Parathyroid adenoma (tissue), 2 donors: Measurements from ENCODE around the gene CLSTN2.

Experiments used
- H2AFZ ChIP-seq: fragments of 300-600 bp; sonication (generic); one replicate; pipeline ENCODE4 v1.7.0; 2017; ENCODE audit warnings: antibody characterized with exemption, mild to moderate bottlenecking
- H3K27ac ChIP-seq: fragments of 300-600 bp; sonication (generic); one replicate; pipeline ENCODE4 v1.7.0; 2017
- H3K27me3 ChIP-seq: fragments of 300-600 bp; sonication (generic); one replicate; pipeline ENCODE4 v1.7.0; 2017; ENCODE audit warnings: low read length; ENCODE audit not compliant: control insufficient read depth, insufficient read depth
- H3K36me3 ChIP-seq: fragments of 300-600 bp; sonication (generic); one replicate; pipeline ENCODE4 v1.7.0; 2017; ENCODE audit warnings: low read length; ENCODE audit not compliant: control insufficient read depth, insufficient read depth
- H3K4me1 ChIP-seq: fragments of 300-600 bp; sonication (generic); one replicate; pipeline ENCODE4 v1.7.0; 2017; ENCODE audit warnings: control low read depth
- H3K4me2 ChIP-seq: fragments of 300-600 bp; sonication (generic); one replicate; pipeline ENCODE4 v1.7.0; 2017; ENCODE audit warnings: low read length
- H3K4me3 ChIP-seq: fragments of 300-600 bp; sonication (generic); one replicate; pipeline ENCODE4 v1.7.0; 2017; ENCODE audit warnings: low read depth, low read length
- H3K79me2 ChIP-seq: fragments of 300-600 bp; sonication (generic); one replicate; pipeline ENCODE4 v1.7.0; 2017; ENCODE audit warnings: control low read depth
- H3K9ac ChIP-seq: fragments of 300-600 bp; sonication (generic); one replicate; pipeline ENCODE4 v1.7.0; 2017; ENCODE audit warnings: mild to moderate bottlenecking
- H3K9me3 ChIP-seq: fragments of 300-600 bp; sonication (generic); one replicate; pipeline ENCODE4 v1.7.0; 2017; ENCODE audit warnings: low read length; ENCODE audit not compliant: control insufficient read depth
- TF ChIP-seq, protein P1 (sequence below): fragments of 300-600 bp; sonication (generic); IDR thresholded peaks from one replicate; pipeline ENCODE4 v1.7.0; 2017; ENCODE audit warnings: antibody characterized with exemption, mild to moderate bottlenecking
- donor health status: primary hyperparathyroidism.

Gene CLSTN2

GRCh38 chr3:140467104-140467577 lies 532.2 kb downstream of the CLSTN2 start:
- TF ChIP-seq, protein P1, sequence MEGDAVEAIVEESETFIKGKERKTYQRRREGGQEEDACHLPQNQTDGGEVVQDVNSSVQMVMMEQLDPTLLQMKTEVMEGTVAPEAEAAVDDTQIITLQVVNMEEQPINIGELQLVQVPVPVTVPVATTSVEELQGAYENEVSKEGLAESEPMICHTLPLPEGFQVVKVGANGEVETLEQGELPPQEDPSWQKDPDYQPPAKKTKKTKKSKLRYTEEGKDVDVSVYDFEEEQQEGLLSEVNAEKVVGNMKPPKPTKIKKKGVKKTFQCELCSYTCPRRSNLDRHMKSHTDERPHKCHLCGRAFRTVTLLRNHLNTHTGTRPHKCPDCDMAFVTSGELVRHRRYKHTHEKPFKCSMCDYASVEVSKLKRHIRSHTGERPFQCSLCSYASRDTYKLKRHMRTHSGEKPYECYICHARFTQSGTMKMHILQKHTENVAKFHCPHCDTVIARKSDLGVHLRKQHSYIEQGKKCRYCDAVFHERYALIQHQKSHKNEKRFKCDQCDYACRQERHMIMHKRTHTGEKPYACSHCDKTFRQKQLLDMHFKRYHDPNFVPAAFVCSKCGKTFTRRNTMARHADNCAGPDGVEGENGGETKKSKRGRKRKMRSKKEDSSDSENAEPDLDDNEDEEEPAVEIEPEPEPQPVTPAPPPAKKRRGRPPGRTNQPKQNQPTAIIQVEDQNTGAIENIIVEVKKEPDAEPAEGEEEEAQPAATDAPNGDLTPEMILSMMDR = no peak
- Histone ChIP-seq H3K36me3 (no peaks in the 10 kb centered on the region), H3K27me3 (no peaks in the 10 kb centered on the region), H3K4me1 (no peaks in the 10 kb centered on the region), H3K4me2 (no peak overlapping the region), H3K79me2 (no peaks in the 10 kb centered on the region), H3K9me3 (no peaks in the 10 kb centered on the region), H3K27ac (no peak overlapping the region), H2AFZ (no peak overlapping the region), H3K9ac (no peak overlapping the region), H3K4me3 (no peak overlapping the region)

GRCh38 chr3:140467796-140468315 lies 532.9 kb downstream of the CLSTN2 start:
- H3K27me3 ChIP-seq = no peaks in the 10 kb centered on the region
- H3K27ac ChIP-seq = no peak overlapping the region
- TF ChIP-seq, protein P1 = no peak
- no peaks in the 10 kb centered on the region for H3K36me3 ChIP-seq
- no peak overlapping the region for H2AFZ ChIP-seq
- no peaks in the 10 kb centered on the region for H3K4me1 ChIP-seq
- H3K4me3 ChIP-seq = no peak overlapping the region
- H3K9ac ChIP-seq = no peak overlapping the region
- no peaks in the 10 kb centered on the region for H3K79me2 ChIP-seq
- H3K9me3 ChIP-seq = no peaks in the 10 kb centered on the region
- H3K4me2 ChIP-seq = no peak overlapping the region

DNA sequence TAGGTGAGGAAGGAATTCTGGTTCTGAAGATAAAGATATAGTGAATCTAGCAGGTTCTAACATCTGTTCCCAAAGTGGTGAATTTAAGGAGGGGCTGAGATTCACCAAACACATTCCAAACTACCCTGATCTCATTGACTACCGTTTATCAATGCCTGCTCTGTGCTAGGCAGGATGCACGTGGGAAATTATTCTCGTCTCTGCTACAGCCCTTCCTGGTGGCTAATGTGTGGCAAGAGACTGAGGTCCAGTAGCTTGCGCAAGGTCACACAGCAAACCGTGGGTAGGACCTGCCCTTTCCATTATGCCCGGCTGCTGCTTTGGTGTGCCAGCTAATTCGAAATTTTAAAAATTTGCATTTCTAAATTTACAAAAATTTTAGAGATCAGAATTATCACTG lies 533.4 kb downstream of the CLSTN2 start:
- H2AFZ ChIP-seq = no peak overlapping the region
- no peaks in the 10 kb centered on the region for H3K4me1 ChIP-seq
- no peak overlapping the region for H3K9ac ChIP-seq
- no peaks in the 10 kb centered on the region for H3K27me3 ChIP-seq
- H3K4me3 ChIP-seq = no peak overlapping the region
- H3K27ac ChIP-seq = no peak overlapping the region
- no peaks in the 10 kb centered on the region for H3K9me3 ChIP-seq
- H3K36me3 ChIP-seq = no peaks in the 10 kb centered on the region
- no peak overlapping the region for H3K4me2 ChIP-seq
- TF ChIP-seq, protein P1 = no peak
- H3K79me2 ChIP-seq = no peaks in the 10 kb centered on the region

DNA sequence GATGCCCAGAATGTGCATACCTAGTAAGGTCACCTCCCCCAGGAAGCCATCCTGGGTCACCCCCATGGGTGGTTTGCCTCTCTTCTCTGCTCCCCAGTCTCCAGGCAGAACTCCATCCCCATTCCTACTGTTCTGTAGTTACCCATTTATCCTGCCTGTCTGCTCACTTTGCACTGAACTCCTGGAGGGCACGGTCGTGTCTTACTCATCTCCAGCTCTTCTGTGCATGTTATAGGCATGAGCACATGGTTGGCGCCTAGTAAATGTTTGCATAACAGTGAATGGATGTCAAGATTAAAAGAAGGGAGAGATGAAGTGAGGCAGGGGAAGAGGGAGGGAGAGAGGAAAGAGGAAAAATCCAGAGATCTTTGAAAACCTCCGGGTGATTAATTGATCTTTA lies 534.5 kb downstream of the CLSTN2 start:
- Histone ChIP-seq H3K9ac (no peak overlapping the region), H3K27ac (no peak overlapping the region), H3K4me3 (no peak overlapping the region), H3K27me3 (no peaks in the 10 kb centered on the region), H3K4me2 (no peak overlapping the region), H3K4me1 (no peaks in the 10 kb centered on the region), H3K9me3 (no peaks in the 10 kb centered on the region), H2AFZ (no peak overlapping the region), H3K36me3 (no peaks in the 10 kb centered on the region), H3K79me2 (no peaks in the 10 kb centered on the region)
- TF ChIP-seq, protein P1 = no peak

DNA sequence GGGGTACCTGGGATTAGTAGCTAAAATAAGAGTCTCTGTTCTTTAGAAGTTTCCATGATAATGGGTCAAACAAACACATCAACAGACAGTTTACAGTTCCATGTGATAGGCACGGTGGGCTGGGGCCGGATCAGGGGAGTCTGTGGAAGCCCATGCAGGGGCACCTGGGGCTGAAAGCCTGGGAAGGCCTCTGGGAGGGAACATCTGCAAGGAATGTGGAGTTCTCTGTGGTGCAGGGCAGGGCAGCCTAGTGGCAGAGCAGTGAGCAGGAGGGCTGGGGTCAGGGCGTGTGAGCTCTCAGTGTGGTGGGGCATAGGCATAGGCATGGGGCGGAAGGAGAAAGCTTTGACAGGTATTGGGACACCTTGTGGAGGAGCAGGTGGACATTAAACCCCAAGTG lies 535.2 kb downstream of the CLSTN2 start:
- Histone ChIP-seq H3K36me3 (no peaks in the 10 kb centered on the region), H3K27ac (no peak overlapping the region), H3K9ac (no peak overlapping the region), H3K27me3 (no peaks in the 10 kb centered on the region), H3K79me2 (no peaks in the 10 kb centered on the region), H3K9me3 (no peaks in the 10 kb centered on the region), H3K4me1 (no peaks in the 10 kb centered on the region), H3K4me3 (no peak overlapping the region), H3K4me2 (no peak overlapping the region), H2AFZ (no peak overlapping the region)
- TF ChIP-seq, protein P1 = no peak
